ENCODE results near the gene ERGIC3. TPM values are rescaled to one million over a fixed set of nuclear protein-coding genes. Genes with fewer than 3 reads are reported as not detected.

ERGIC3 gene
- total and polyA plus RNA-seq, 2 experiments from 2014 or later: 309 to 369 TPM

DNA sequence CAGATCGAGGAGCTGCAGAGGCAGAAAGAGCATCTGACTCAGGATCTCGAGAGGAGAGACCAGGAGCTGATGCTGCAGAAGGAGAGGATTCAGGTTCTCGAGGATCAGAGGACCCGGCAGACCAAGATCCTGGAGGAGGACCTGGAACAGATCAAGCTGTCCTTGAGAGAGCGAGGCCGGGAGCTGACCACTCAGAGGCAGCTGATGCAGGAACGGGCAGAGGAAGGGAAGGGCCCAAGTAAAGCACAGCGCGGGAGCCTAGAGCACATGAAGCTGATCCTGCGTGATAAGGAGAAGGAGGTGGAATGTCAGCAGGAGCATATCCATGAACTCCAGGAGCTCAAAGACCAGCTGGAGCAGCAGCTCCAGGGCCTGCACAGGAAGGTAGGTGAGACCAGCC lies 38.6 kb upstream of the ERGIC3 start:
- no peaks in the 10 kb centered on the region for H3K36me3 ChIP-seq (replicated peaks; ENCODE audit: insufficient read depth, low read depth)

DNA sequence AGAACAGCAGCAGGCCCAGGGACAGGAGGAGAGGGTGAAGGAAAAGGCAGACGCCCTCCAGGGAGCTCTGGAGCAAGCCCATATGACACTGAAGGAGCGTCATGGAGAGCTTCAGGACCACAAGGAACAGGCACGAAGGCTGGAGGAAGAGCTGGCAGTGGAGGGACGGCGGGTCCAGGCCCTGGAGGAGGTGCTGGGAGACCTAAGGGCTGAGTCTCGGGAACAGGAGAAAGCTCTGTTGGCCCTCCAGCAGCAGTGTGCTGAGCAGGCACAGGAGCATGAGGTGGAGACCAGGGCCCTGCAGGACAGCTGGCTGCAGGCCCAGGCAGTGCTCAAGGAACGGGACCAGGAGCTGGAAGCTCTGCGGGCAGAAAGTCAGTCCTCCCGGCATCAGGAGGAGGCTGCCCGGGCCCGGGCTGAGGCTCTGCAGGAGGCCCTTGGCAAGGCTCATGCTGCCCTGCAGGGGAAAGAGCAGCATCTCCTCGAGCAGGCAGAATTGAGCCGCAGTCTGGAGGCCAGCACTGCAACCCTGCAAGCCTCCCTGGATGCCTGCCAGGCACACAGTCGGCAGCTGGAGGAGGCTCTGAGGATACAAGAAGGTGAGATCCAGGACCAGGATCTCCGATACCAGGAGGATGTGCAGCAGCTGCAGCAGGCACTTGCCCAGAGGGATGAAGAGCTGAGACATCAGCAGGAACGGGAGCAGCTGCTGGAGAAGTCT lies 37.9 kb upstream of the ERGIC3 start:
- no peaks in the 10 kb centered on the region for H4K20me1 ChIP-seq (ENCODE audit: insufficient read depth, poor library complexity, severe bottlenecking)
- 90% methylated on average over 16 of the region's 16 CpGs for WGBS (ENCODE audit: low lambda C conversion rate, missing lambda C conversion rate)
- no peak overlapping the region for H2AFZ ChIP-seq
- H3K27ac ChIP-seq: no peak overlapping the region
- no peak overlapping the region for H3K4me3 ChIP-seq
- DNase-seq (ENCODE audit: low spot score): no peak
- no peaks in the 10 kb centered on the region for H3K36me3 ChIP-seq (replicated peaks; ENCODE audit: insufficient read depth, low read depth)
- TF ChIP-seq, protein P1, sequence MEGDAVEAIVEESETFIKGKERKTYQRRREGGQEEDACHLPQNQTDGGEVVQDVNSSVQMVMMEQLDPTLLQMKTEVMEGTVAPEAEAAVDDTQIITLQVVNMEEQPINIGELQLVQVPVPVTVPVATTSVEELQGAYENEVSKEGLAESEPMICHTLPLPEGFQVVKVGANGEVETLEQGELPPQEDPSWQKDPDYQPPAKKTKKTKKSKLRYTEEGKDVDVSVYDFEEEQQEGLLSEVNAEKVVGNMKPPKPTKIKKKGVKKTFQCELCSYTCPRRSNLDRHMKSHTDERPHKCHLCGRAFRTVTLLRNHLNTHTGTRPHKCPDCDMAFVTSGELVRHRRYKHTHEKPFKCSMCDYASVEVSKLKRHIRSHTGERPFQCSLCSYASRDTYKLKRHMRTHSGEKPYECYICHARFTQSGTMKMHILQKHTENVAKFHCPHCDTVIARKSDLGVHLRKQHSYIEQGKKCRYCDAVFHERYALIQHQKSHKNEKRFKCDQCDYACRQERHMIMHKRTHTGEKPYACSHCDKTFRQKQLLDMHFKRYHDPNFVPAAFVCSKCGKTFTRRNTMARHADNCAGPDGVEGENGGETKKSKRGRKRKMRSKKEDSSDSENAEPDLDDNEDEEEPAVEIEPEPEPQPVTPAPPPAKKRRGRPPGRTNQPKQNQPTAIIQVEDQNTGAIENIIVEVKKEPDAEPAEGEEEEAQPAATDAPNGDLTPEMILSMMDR (IDR thresholded peaks at IDR 0.05; ENCODE audit: poor library complexity): no peak
- TF ChIP-seq EZH2phosphoT487 (IDR thresholded peaks at IDR 0.05; ENCODE audit: low read depth, severe bottlenecking, unreplicated experiment): no peak
- no peak for TF ChIP-seq EZH2 (IDR thresholded peaks at IDR 0.05; ENCODE audit: borderline replicate concordance)
- H3K9me2 ChIP-seq (replicated peaks; ENCODE audit: insufficient read depth): no peaks in the 10 kb centered on the region
- H3K27me3 ChIP-seq: no peaks in the 10 kb centered on the region
- H3K79me2 ChIP-seq: no peaks in the 10 kb centered on the region
- no peaks in the 10 kb centered on the region for H3K9me3 ChIP-seq (ENCODE audit: low read depth)
- no peak overlapping the region for H3K4me2 ChIP-seq
- H3K4me1 ChIP-seq (ENCODE audit: insufficient read depth): peaks cover 6% of the 10 kb centered on the region

More for the DNA sequence above, 38.6 kb upstream of the ERGIC3 start:
- H3K79me2 ChIP-seq: no peaks in the 10 kb centered on the region
- H2AFZ ChIP-seq: no peak overlapping the region
- DNase-seq (ENCODE audit: low spot score): no peak
- 97% methylated on average over 10 of the region's 10 CpGs for WGBS (ENCODE audit: low lambda C conversion rate, missing lambda C conversion rate)
- H3K4me3 ChIP-seq: no peak overlapping the region
- H3K4me1 ChIP-seq (ENCODE audit: insufficient read depth): peaks cover 6% of the 10 kb centered on the region
- TF ChIP-seq, protein P1 (IDR thresholded peaks at IDR 0.05; ENCODE audit: poor library complexity): no peak
- TF ChIP-seq EZH2phosphoT487 (IDR thresholded peaks at IDR 0.05; ENCODE audit: low read depth, severe bottlenecking, unreplicated experiment): no peak
- no peak for TF ChIP-seq EZH2 (IDR thresholded peaks at IDR 0.05; ENCODE audit: borderline replicate concordance)
- H3K27me3 ChIP-seq: no peaks in the 10 kb centered on the region
- H3K27ac ChIP-seq: no peak overlapping the region
- H3K9me3 ChIP-seq (ENCODE audit: low read depth): no peaks in the 10 kb centered on the region
- H3K9me2 ChIP-seq (replicated peaks; ENCODE audit: insufficient read depth): no peaks in the 10 kb centered on the region
- H3K4me2 ChIP-seq: no peak overlapping the region
- no peaks in the 10 kb centered on the region for H4K20me1 ChIP-seq (ENCODE audit: insufficient read depth, poor library complexity, severe bottlenecking)

DNA sequence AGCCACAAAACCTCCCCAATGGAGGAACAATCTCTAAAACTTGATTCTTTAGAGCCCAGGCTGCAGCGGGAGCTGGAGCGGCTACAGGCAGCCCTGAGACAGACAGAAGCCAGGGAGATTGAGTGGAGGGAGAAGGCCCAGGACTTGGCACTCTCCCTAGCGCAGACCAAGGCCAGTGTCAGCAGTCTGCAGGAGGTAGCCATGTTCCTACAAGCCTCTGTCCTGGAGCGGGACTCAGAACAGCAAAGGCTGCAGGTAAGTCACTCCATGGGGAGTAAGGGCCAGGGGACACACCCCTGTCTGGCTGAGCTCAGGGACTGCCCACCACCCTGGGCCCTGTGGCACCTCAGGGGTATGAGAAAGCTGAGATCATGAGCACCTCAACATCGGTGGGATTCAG lies 37.1 kb upstream of the ERGIC3 start:
- WGBS (ENCODE audit: low lambda C conversion rate, missing lambda C conversion rate): 98% methylated on average over 5 of the region's 5 CpGs
- no peaks in the 10 kb centered on the region for H3K9me2 ChIP-seq (replicated peaks; ENCODE audit: insufficient read depth)
- no peaks in the 10 kb centered on the region for H3K27me3 ChIP-seq
- H4K20me1 ChIP-seq (ENCODE audit: insufficient read depth, poor library complexity, severe bottlenecking): no peaks in the 10 kb centered on the region
- no peak overlapping the region for H3K4me2 ChIP-seq
- no peak overlapping the region for H3K27ac ChIP-seq
- no peak overlapping the region for H2AFZ ChIP-seq
- TF ChIP-seq, protein P1 (IDR thresholded peaks at IDR 0.05; ENCODE audit: poor library complexity): no peak
- TF ChIP-seq EZH2phosphoT487 (IDR thresholded peaks at IDR 0.05; ENCODE audit: low read depth, severe bottlenecking, unreplicated experiment): no peak
- TF ChIP-seq EZH2 (IDR thresholded peaks at IDR 0.05; ENCODE audit: borderline replicate concordance): no peak
- H3K4me1 ChIP-seq (ENCODE audit: insufficient read depth): peaks cover 6% of the 10 kb centered on the region
- H3K9me3 ChIP-seq (ENCODE audit: low read depth): no peaks in the 10 kb centered on the region
- H3K36me3 ChIP-seq (replicated peaks; ENCODE audit: insufficient read depth, low read depth): no peaks in the 10 kb centered on the region
- H3K4me3 ChIP-seq: no peak overlapping the region
- no peaks in the 10 kb centered on the region for H3K79me2 ChIP-seq
- no peak for DNase-seq (ENCODE audit: low spot score)

Measured in hepatocyte (in vitro differentiated cells).